Activated CD4-positive, CD25-positive, alpha-beta regulatory T cell treated with anti-CD3 and anti-CD28 coated beads, Interleukin-2, amount 50 U/mL, for 16 hours (primary cell): ENCODE data around the gene MAGI1.

Experiments used
- DNase-seq: peaks from one replicate; pipeline ENCODE4 v3.0.0-alpha.2; 2020; ENCODE audit warnings: low read depth, low spot score

Gene MAGI1

DNA sequence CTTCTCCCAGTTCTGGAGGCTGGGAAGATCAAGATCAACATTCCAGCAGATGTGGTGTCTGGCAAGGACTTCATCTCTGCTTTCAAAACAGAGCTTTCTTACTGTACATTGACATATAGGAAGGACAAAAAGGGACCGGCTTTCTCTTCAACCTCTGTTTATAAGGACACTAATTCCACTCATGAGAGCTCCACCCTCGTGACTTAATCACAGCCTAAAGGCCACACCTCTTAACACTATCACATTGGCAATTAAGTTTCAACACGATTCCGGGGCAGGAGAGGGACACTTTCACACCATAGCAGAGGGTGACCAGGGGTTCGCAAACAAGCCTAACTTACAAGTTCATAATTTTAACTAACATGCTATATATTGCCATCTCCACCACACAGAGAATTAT, 231.5 kb downstream of the MAGI1 start:
- no peak for DNase-seq

DNA sequence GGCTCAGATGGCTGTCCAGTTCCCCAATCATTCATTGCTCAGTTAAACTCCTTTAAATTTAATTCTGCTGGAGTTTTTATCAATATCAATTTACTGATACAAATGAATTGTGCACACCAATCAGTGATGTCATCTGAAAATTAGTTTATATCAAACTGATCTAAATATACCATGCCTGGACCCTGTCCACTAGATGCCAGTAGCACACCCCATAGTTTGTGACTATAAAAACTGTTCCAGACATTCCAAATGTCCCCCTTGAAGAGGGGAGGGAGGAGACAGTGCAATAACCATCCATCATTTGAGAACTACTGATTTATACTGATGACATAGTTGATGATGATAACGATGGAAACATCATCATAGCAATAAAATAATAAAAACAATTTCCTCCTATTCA, 232.1 kb downstream of the MAGI1 start:
- DNase-seq: no peak

DNA sequence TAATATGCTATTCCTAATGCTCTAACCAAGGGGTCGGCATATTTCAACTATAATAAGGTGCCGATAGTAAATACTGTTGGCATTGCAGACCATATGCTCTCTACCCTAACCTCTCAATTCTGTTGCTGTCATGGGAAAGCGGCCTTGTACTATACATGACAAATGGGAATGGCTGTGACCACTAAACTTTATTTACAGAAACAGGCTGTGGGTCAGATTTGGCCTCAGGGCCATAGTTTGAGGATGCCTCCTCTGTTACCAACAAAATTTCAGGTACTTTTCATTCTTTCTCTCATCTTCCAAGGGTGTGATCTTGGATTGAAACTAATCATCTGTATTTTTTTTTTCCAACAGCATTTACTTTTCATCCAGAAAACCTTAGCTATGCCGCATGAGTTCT, 242.0 kb downstream of the MAGI1 start:
- DNase-seq: no peak

DNA sequence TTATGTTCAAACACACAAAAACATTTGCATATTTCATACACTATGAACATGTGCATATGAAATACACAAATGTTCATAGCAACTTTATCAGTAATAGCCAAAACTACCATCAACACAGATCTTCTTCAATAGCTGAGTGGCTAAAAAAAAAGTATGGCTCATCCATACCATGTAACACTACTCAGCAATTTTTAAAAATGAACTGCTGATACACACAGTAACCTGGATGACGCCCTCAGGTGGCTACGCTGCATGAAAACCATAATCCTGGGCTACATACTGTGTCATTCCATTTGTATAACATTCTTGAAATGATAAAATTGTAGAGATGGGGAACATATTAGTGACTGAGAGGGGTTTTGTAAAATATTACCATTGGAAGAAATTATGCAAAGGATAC, 243.6 kb downstream of the MAGI1 start:
- DNase-seq: no peak

DNA sequence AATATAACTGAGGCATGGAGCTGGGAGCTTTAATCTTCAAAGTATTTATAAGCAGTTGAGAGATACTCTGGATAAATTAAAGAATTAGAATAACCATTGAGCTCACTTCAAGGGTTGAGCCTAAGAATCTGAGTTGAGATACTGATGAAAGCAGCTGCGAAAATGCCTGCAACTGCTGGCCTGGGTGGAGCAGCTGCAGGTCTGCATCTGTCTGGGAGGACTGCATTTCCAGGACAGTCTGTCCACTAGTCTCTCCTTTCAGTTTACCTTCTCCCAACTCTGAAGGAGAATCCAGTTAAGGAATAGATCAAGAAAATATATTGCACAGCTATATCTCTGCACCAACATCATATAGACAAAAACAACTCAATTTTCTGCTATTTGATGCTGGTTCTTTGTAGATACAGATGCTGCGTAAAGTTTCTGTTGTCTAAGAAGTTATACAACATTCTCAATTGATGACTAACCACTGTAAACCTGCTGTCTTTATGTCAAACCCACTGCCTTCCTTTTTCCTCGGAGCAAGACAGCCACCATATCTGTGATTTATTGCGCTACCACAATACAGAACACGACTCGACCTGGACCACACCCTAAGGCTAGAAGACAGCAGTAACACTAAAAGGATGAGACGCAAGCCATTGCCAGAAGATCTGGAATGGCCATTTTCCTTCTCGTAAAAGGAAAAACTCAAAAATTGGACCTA, 245.1 kb downstream of the MAGI1 start:
- DNase-seq: no peak

DNA sequence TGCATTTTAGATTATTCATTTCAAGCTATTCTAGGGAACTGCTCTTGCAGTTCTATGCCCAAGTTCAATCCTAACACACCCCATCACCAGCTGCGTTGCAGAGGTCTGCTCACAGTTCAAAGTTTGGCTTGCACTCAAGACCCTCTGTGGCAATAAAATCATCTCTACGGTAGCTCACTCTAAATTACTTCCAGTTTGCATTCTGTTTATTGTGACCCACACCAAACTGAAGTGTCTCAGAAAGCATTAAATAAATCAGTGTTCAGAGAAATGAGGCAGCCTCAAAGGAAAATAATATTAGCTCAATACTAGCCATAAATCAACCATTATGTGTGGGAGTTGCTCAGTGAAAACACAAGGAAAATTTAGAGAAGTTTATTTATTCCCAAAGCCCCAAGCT, 250.3 kb downstream of the MAGI1 start:
- DNase-seq: no peak

DNA sequence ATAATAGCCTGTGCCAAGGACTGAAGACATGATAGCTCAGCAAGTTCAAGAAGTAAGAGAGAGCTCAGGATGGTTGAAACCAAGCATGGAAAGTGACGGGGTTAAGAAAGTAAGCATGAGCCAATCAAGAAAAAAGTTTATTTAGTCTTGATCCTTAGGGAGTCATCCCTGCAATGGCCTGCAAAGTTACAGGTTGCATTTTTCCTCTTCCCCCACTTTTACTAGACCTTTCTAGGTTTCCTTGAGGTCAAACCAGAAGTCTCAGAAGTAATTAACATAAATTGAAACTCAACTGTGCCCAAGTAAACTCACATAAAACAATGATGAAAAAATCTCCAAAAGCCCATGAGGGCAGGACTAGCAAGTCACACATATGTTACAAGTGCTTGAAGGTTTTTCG, 250.9 kb downstream of the MAGI1 start:
- no peak for DNase-seq

DNA sequence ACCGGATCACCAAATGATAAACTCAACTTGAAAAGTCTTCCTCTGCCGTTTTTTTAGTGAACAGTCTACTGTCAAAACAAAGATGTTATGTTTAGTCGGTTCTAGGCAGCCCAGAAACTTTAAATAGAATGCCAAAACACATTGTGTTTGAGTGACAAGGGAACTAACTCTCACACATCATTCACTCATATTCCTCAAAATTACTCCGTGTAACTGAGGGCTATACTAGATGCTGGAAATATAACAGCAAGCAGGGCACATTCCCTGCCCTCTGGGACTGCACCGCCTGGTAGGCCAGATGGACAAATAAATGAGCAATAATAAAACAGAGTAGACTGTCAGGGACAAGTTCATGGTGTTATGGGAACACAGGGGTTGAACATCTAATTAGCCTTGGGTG, 251.4 kb downstream of the MAGI1 start:
- DNase-seq: no peak

DNA sequence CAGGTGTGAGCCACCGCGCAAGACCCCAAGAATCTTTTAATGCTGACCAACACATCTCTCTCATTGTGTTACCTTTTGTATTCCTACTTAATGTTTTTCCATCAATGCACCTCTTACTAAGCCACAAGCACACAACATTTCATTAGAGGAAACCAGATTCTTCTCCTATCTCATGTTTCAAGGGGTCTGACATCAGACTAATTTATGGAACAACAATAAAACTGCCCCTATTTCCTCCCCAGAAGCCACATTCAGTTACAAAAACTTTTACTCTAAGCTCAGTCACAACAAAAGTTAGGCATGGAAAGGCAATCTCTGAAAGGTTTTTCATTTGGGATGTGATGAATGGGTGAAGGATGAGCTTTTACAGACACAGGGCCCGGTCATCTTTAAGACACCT, 251.8 kb downstream of the MAGI1 start:
- no peak for DNase-seq

DNA sequence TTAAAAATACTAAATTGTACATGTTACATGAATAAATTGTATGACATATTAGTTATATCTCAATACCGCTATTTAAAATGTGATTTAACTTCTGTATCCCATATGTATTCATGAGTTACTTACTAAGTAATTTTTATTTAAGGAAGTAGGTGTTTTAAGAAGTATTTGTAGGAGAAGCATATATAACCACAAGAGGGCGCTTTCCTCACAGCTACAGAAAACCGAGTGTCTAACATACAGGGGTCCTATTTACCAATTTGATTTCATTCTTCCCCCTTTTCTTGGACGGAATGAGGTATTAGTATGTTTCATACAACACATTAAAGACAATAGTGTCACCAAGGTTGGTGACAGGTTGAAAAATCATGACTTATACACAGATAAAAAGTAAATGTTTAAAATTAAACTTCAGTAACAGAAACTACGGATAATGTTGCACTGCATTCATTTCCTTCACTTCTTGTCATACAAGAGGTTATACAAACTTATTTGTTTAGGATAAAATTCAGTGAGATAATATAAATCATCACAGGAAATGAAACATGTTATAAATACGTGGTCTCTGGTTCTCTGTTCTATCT, 253.6 kb downstream of the MAGI1 start:
- DNase-seq: no peak

DNA sequence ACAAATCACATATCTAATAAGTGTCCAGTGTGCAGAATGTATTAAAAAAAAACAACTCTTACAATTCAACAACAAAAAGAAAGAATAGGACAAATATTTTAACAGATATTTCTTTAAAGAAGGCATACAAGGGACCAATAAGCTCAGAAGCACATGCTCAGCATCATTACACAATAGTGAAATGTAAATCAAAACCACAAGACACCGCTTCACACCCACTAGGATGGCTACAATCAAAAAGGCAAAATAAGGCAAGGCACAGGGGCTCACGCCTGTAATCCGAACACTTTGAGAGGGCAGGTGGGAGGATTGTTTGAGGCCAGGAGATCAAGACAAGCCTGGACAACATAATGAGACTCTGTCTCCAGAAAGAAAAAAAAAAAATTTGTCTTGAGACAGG, 255.6 kb downstream of the MAGI1 start:
- DNase-seq: no peak

DNA sequence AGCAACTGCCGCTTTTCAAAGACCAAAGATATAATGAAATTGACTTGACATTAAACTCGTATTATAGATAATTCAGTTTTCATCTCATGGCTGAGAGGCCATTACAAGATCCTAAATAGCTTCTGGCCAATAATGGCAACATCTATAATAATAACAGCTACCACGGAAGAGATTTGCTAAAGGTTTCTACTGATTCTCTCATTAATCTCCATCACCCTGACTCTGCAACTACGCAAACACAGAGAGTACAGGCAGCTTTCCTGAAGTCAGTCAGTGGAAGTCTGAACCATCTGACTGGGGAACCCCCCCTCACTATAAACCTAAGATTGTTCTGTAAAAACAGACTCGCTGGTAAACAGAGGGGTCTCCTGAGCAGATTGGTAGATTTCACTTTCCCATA, 257.1 kb downstream of the MAGI1 start:
- no peak for DNase-seq

DNA sequence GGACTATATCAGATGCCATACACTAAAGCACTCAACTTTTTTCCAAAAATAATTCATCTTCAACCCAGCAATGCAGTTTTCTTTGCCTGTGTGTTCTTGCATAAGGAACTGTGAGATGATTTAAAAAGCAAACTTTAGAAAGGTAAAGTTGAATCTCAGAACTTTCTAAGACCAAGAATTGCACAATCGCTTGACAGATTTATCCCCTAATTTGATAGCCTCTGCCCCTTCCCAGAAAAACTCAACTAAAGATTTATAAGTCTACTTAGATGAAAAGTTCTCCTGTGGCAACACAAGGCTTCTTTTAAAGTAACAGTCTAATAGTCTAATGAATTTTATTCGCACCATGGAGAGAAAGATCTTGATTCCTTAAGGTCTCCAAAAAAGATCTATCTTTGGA, 259.3 kb downstream of the MAGI1 start:
- DNase-seq: no peak

DNA sequence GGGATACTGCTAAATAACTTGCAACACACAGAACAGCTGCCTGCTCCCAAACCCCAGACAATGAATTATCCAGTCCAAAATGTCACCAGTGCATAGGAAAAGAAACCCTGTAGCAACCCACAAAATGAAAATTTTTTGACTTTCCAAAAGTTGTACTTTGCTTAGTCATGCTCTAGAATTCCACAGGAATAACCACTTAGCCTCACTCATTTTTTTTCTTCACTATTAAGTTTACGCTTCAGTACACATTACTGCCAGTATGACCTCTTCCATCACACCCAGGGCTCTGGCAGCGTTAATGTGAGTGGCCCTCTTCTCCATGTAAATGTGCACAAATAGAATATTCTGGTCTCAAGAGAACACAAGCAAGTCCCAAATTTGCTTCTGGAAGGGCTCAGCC, 259.8 kb downstream of the MAGI1 start:
- no peak for DNase-seq

DNA sequence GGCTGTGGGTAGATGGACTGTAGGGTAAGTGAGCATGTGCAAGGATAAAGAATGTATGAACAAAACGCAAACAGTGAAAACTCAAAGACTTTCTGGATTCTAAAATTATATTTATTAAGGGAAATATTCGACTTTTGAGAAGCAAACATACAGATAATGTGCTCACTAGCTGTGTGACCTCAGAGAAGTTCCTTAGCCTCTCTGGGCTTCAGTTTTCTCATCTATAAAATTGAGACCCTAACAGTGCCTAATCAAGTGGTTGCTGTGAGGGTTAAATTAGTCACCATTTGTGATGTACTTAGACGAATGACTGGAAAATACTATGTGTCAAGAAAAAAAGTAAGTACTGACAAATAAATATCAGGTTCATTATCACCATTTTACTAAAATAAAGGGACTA, 261.7 kb downstream of the MAGI1 start:
- no peak for DNase-seq

DNA sequence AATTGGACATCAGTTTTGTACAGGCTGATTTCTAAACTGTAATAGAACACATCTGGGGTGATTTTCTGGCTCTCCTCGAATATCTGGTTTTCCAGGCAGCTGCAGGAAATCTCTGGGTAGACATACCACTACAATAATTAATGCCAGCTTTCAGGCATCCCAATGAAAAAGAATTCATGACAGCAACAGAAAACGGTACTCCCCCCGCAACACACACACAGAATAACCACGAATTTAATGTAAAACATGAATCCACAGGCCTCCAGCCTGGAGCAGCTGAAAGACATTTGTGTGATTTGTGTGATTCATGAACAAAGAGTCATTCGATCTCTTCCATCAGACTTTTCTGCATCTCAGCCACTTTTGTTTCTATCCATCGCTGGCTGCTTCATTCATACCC, 262.2 kb downstream of the MAGI1 start:
- DNase-seq: no peak

DNA sequence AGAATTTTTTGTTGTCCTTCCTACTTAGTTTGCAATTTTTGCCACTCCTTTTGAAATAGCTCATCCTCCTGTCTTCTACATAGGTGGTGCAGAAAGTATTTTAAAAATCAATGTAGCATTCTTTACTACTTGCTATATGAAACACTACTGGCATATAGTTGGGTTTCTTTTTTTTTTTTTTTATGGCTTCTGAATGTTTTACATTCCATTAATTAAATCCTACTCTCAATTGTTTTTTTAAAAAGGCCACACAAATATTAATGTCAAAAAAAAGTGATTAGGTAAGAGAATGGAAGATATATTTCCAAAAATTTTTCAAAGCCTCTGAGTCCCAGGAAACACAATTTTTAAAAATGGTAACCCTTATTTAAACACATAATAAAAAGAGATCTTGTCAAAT, 262.6 kb downstream of the MAGI1 start:
- DNase-seq: no peak

DNA sequence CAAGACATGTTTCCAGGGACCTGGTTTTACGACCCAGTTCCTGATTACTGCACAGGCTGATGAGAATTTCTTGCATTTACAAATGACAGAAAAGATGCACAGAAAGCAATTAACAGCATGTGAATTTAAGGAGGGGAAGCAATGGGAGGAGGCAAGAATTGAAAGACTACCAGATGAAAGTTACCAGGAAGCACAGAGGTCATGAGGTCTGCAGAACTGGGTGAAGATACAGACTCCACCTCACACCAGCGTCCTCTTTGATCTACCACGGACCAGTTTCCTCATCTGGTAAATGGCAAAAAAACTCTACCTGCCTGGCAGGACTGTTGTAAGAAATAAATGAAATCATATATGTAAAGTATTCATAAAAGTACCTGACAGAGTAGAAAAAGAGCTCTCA, 266.0 kb downstream of the MAGI1 start:
- no peak for DNase-seq

DNA sequence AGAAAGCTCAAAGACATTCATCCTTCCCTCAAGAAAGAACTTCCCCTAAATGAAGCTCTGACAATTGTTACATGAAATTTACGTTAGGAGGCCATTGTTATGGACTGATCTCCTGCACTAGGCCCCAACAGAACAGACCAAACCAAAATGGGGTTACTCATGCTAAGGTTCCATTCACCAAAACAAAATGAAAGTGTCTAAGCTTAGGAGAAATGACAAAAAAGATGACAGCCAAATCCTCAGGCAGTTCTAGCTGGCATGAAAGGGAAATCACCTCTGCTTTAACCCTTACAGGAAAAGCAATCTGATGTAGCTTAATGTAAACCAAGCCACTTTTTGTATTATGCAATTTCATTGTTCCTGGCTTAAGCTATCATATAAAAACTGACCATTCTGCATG, 271.2 kb downstream of the MAGI1 start:
- no peak for DNase-seq

DNA sequence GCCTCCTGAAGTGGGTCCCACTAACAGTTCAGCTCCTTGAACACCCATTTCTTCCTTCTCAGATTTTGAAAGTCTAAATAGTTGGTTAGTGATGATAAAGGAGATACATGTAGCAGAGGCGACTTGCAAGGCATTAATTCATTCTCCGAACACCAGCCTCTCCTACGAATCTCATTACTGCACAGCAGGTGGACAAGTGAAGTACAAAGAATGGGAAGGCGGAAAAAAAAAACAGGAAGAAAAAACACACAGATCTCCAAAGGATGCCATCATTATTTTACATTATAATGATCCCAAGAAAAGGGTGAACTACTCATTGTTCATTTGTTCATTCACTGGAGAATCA, 276.5 kb downstream of the MAGI1 start:
- no peak for DNase-seq

DNA sequence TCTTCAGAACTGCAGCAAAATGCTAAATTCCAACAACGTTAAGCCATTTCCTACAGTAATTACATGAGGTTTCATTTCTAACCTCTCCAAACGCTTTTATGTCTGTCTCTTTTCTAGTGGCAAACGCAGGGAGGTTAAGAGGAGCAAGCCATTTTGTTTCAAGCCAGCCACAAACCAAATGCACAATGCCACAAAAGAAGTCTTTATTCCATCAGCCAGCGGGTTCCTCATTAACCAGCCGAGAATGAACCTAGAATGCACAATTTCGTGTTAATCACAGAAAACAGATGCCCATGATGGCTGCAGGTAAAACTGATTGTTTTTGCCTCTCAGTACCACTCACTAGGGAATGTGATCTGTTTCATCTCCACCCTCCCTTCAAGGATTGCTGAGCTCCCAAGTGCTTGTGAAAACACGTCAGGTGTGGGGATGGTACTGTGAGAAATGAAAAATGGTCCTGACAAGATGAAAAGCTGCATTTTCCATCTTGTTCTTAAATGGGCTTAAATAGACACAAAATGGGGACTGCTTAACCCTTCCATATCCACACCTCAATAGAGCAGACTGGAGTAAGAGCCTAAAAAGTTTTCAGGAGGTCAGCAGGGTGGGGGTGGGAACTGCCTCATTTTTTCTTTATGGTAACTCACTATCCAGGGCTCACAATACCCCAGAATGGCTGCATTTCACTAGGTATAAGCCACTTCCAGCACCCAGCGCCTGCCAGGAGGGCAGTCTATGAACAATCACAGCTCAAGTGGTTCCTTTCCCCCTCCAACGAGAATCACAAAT, 277.1 kb downstream of the MAGI1 start:
- no peak for DNase-seq

DNA sequence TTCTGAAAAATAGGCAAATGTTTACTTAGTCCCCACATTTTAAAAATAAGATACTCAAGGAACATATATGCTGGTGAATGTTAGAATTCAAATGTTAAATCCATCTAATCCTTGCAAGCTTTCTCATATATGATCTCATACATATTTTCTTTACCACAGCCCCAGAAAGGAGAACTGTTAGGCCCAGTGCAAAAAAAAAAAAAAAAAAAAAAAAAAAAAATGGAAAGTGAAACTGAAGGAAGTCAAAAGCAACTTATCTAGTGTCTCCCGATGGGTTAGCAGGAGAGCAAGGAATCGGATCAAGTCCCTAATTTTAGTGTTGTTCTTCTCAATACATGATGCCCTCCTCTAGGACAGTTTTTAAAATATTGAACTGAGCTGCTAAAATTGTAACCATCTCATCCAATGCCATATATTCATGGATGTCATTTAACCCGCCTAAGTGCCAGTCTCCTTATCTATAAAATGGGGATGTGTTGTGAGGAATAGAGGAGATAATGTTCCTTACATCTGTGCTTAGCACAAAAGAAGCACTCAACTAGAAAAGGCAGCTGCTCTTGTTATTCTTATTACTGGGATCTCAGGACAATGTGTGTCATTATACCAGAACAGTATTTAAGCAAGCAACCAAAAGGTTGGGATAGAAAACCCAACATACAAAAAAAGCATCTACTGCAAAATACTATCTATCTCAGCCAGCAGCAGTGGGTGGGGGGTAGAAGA, 279.7 kb downstream of the MAGI1 start:
- no peak for DNase-seq

DNA sequence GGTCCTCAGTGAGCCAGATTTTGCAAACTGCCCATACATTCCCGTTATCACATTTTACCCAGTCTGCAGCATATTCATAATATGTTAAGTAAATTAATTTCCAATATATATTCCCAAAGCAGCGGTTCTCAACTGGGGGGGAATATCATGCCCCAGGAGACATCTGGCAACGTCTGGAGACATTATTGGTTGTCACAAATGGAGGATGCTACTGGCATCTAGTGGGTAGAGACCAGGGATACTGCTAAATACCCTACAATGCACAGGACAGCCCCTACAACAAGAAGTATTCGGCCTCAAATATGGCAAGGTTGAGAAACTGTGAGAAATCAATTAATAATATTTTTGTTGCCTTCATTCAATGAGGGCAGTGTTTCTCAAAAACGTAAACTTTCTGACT, 280.3 kb downstream of the MAGI1 start:
- no peak for DNase-seq
